Fibroblast of peridontal ligament (primary cell): ENCODE data around the gene P4HTM.
A peak's percentile ranks its signal among the peaks of the same experiment; 100 is the strongest.
"Not testable (repeated sequence)": the region's sequence is repeated elsewhere in the genome, so short reads cannot be mapped to it uniquely, and the experiment has no call there.

Source experiments
- DNase-seq: peaks from one replicate; pipeline ENCODE4 v3.0.0-alpha.2; 2010; ENCODE audit errors: extremely low read depth

The P4HTM gene

GRCh38 chr3:49008627-49009026, 18.6 kb downstream of the P4HTM start:
- not testable (repeated sequence) for DNase-seq

GRCh38 chr3:49009396-49009795, 19.4 kb downstream of the P4HTM start:
- DNase-seq, result no peak

DNA sequence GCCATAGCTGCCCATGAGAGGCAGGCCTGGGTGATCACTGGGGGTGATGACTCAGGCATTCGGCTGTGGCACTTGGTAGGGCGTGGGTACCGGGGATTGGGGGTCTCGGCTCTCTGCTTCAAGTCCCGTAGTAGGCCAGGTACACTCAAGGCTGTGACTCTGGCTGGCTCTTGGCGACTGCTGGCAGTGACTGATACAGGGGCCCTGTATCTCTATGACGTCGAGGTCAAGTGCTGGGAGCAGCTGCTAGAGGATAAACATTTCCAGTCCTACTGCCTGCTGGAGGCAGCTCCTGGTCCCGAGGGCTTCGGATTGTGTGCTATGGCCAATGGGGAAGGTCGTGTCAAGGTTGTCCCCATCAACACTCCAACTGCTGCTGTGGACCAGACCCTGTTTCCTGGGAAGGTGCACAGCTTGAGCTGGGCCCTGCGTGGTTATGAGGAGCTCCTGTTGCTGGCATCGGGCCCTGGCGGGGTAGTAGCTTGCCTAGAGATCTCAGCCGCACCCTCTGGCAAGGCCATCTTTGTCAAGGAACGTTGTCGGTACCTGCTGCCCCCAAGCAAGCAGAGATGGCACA, 22.5 kb downstream of the P4HTM start:
- DNase-seq, result no peak

DNA sequence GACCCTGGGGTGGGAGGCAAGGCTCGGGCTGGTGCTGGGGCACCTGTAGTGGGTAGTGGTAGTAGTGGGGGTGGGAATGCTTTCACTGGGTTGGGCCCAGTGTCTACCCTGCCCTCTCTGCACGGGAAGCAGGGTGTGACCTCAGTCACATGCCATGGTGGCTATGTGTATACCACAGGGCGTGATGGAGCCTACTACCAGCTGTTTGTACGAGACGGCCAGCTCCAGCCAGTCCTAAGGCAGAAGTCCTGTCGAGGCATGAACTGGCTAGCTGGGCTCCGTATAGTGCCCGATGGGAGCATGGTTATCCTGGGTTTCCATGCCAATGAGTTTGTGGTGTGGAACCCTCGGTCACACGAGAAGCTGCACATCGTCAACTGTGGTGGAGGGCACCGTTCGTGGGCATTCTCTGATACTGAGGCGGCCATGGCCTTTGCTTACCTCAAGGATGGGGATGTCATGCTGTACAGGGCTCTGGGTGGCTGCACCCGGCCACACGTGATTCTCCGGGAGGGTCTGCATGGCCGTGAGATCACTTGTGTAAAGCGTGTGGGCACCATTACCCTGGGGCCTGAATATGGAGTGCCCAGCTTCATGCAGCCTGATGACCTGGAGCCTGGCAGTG, 23.2 kb downstream of the P4HTM start:
- no peak for DNase-seq

- no peak for DNase-seq
These were observed 24.0 kb downstream of the P4HTM start for GRCh38 chr3:49013738-49014660.

DNA sequence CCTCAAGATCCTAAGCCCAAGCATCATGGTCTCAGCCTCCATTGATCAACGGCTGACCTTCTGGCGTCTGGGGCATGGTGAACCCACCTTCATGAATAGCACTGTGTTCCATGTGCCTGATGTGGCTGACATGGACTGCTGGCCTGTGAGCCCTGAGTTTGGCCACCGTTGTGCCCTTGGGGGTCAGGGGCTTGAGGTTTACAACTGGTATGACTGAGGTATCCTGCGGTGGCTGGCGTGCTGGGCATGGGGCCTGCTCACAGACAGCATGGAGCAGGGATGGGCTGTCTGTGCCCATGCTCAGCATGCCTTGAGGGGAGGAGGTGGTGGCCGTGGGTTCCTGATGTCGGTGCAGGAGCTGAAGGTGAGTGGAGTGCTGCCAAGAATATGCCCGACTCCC, 25.0 kb downstream of the P4HTM start:
- DNase-seq, result no peak

- DNase-seq, result no peak
These were observed 25.7 kb downstream of the P4HTM start for GRCh38 chr3:49015765-49016164.

DNA sequence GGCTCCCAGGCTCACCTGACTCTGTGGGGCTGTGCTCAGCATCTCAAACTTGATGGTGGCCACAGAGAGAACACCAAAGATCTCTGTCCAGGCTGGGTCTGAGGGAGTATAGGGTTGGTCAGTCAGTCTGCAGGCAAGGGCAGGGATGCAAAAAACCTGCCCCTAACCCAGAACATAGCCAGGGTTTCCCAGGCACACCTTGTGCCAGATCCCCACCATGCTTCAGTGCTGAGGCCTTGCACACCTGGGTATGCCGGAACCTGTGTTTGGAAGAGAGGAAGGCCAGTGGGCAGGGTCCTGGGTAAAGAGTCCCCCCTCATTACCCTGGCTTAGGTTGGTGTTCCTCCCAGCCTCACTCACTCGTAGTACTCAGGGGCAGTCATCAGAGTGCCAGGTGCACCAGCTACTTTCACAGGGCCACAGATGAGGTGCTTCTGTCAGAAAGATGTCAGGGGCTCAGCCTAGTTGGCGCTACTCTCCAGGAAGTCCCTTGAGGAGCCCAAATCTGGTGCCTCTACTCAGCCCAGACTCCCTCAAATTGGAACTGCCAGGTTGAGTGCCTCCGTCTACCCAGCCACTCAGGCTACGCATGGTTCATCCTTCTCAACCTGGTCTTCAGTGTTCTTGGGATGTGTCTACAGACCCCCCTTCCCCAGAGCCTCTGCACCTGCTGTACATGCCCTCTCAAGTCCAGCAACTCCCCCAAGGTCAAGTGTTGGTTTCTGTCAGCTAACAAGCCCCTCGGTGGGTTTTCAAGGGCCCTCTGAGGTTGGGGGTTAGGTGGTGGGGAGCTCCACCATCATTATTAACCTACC, 26.6 kb downstream of the P4HTM start:
- DNase-seq, result no peak

DNA sequence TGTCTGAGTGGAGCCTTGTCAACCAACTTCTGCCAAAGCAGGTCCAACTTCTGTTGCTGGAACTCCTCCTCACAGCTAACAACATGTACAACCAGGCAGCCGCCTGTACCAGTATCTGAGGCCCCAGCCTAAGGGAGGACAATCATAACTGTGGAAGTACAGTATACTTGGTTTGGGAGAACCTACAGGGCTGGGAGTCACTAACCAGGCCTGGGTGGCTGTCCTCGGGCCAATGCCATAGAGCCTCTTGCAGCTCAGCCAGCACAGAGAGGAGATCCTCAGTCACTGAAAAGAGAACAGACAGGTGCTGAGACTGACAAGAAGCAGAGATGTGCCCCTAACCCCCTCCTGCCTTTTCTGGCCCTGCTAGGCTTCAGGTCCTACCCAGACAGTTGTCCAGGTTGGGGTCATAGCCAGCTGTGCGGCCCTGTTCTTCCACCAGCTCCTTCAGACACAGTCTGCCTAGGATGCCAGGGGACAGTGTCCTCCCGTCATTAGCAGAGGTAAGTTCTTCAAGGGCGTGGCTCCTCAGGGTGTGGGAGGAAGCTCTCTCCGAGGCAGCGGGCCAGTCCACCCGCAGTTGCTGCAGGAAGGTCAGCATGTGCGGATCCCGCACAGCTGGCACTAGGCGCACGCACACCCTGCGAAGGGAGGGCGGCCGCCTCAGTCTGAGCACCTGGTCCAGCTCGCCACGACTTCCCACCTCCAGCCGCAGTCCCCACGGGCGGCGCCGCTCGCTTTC, 27.4 kb downstream of the P4HTM start:
- no peak for DNase-seq

DNA sequence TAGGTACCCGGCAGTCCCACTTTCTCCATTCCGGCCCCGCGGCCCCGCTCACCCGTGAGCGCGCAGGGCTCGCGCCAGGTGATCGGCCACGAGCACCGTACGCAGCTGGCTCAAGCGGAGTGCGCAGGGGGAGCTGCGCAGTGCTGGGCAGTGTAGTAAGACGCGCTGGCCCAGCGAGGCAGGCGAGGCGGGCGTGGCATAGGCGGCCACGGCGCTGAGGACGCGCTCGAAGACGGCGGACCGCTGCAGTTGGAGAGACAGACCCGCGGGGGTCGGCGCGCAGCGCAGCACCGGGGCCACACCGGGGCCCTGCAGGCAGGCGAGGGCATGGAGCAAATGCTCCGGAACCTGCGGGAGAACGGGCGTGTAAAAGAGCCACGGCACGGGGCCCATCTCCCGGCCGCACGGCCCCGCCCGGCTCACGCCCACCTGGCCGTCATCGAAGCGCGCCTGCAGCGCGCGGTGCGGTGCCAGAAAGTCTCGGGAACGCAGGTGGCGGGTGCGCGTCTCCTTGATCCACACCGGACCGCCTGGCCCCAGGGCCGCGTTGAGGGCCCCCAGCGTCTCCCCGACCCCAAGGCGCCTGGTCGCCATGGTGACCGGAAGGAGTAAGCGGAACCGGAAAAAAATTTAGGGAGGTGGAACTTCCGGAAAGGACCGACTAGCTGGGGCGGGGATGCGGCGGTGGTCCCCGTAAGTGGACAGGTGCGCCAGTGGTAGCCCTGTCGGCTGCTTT, 28.1 kb downstream of the P4HTM start, which contains the start of gene DALRD3:
TSS of gene DALRD3 (minus strand) at position 610 of the 736 bp plus-strand sequence. CDS start at position 594, 16 bp downstream.
- DNase-seq, result peak; percentile 34

DNA sequence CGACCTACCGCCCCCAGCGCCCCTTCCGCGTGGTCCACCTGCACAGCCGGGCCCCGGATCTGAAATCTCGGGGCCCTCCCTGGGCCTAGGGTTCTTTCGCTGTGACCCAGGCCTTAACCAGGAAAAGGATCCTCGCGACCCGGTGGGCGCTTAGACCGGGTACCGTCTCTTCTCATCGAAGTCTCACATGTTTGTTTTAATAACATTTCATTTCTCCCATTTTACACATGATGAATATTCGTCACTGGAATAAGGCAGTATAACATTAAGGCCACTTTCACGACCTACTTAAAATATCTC, 28.6 kb downstream of the P4HTM start:
- DNase-seq, result no peak

GRCh38 chr3:49019941-49020329, 29.9 kb downstream of the P4HTM start:
- DNase-seq, result no peak

DNA sequence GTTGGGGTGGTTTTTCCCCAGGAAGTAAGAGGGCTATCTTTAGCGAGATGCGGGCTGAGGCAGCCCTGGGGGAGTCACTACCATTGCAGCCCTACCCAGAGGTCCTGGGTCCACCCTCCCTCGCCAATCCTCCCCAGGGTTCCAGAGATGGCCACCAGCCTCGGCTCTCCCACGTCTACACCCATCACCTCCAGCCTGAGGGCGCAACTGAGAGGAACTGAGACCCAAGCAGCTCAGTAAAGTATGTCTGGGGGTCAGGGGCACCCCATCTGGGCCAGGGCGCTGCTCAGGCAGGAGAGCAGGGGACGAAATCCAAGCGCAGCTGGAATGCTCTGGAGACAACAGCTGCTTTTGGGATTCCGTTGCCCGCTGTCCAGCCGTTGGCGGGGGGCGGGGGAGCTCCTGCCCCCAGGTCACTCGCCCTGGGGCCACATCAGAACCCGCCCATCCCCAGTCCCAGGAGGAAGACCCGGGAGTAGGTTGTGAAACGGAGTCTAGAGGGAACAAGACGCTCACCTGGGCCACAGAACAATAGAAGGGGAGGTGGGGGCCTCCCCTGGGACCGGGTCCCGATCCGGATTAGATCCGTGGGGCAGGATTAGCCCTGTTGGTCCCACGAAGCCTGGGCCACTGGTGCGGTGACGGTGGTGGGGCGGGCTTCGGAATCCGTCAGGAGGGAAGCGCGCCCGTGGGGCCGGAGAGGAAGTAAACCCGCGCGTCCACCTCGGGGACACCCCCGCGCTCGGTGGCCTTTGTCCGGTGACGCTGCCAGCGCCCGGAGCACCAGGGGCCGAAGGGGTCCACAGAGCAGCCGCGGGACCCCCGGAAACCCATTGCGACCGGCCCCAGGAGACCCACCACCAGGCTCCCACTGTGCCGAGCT, 30.5 kb downstream of the P4HTM start:
- DNase-seq, result no peak

DNA sequence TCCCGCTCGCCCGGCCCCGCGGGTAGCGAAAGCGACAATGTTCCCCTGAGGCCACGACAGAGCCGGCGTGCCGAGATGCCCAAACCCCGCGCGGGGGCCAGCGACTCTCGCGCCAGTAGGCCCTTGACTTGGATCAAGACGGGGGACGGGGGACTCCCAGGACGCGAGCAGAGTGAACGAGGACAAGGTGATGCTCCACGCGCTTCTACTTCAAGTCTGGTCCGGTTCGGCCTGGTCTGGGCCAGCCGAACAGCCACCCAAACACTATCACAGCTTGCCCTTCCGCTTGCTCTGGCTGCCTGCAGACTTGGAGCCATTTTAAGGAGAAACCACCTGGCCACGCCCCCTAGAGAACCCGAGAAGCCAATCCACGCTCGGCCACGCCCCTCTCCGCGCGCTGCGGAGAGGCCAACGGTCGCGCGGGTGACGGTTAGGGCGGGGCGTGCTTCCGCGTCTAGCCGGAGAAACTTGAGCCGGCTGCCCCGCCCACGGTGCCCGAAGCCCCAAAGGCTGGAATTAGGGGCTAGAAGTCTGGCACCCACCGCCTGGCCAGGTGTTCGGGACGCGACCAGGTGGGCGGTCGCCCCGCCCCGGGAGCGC, 31.3 kb downstream of the P4HTM start:
- peak; percentile 97 for DNase-seq

DNA sequence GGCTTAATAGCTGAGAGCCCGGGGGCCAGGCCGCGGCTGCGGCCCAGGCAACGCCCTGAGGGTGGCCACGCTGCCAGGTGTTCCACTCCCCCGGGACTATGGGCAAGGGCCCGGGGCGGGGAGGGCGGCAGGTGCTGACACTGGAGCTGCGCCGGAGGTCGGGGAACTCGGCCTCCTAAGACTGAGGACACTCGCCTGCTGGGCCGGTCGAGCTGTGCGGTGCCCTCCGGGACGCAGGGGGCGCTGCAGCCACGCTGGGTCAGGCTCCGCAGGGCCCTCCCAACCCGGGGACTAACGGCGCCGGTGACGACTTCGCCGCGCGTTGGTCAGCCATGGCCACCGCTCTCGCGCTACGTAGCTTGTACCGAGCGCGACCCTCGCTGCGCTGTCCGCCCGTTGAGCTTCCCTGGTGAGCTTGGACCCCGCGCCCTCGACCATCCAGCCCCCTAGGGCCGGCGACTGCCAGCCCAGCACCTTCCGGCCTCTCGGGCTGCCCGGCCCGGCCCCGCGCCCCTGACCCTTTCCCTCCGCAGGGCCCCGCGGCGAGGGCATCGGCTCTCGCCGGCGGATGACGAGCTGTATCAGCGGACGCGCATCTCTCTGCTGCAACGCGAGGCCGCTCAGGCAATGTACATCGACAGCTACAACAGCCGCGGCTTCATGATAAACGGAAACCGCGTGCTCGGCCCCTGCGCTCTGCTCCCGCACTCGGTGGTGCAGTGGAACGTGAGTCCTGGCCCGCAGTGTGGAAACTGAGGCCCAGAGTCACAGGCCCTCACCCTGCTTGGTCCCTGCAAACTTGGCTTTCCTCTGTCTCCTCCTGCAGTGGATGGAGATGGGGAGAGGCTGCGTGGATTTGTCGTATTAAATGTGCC, 32.0 kb downstream of the P4HTM start, which contains the start of gene NDUFAF3:
TSS of gene NDUFAF3 (plus strand) at position 309 of the 875 bp plus-strand sequence. CDS start at position 333, 24 bp downstream.
- peak; percentile 90 for DNase-seq

GRCh38 chr3:49022688-49023171, 32.7 kb downstream of the P4HTM start:
- no peak for DNase-seq

- no peak for DNase-seq
These were observed 33.7 kb downstream of the P4HTM start for GRCh38 chr3:49023775-49024174.

DNA sequence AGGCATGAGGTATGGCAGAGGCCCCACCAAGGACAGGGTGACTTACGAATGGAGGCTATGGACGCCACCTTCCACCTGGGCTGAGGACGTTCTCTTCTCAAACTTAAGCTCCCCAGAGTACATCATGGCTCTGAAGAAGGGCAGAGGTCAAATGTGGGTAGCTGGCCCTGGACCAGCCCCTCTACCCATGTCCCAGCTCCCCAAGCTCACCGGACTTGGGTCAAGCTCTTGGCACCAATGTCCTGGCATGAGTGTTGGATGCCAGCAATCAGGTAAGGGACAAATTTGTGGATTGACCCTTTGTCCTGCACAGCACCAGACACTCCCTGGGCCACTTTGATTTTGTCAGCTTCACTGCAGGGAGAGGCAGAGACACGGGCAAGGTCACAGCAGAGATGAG, 34.4 kb downstream of the P4HTM start:
- DNase-seq, result no peak
